ENCODE data around the gene KLHL20. TPM values are rescaled to one million over a fixed set of nuclear protein-coding genes. Genes with fewer than 3 reads are reported as not detected.

The KLHL20 gene, protein sequence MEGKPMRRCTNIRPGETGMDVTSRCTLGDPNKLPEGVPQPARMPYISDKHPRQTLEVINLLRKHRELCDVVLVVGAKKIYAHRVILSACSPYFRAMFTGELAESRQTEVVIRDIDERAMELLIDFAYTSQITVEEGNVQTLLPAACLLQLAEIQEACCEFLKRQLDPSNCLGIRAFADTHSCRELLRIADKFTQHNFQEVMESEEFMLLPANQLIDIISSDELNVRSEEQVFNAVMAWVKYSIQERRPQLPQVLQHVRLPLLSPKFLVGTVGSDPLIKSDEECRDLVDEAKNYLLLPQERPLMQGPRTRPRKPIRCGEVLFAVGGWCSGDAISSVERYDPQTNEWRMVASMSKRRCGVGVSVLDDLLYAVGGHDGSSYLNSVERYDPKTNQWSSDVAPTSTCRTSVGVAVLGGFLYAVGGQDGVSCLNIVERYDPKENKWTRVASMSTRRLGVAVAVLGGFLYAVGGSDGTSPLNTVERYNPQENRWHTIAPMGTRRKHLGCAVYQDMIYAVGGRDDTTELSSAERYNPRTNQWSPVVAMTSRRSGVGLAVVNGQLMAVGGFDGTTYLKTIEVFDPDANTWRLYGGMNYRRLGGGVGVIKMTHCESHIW
- total RNA-seq (2022) = 11.7 and 12.8 TPM in 2 replicates
- percentile 74 among the genes with signal in this experiment for Bru-seq, nascent RNA
- BruChase-seq, experiment 1, labeled RNA remaining after a 2-hour chase = percentile 66 among the genes with signal in this experiment
- percentile 59 among the genes with signal in this experiment for BruChase-seq, experiment 2, labeled RNA remaining after a 6-hour chase
- long read RNA-seq, transcript KLHL20-201 (12 exons, 3,421 nt) = major isoform, 7 of 13 reads
- long read RNA-seq, partial matches to known transcripts = 1 of 13 reads
- long read RNA-seq, other reads (novel, unspliced or antisense) = 5 of 13 reads

DNA sequence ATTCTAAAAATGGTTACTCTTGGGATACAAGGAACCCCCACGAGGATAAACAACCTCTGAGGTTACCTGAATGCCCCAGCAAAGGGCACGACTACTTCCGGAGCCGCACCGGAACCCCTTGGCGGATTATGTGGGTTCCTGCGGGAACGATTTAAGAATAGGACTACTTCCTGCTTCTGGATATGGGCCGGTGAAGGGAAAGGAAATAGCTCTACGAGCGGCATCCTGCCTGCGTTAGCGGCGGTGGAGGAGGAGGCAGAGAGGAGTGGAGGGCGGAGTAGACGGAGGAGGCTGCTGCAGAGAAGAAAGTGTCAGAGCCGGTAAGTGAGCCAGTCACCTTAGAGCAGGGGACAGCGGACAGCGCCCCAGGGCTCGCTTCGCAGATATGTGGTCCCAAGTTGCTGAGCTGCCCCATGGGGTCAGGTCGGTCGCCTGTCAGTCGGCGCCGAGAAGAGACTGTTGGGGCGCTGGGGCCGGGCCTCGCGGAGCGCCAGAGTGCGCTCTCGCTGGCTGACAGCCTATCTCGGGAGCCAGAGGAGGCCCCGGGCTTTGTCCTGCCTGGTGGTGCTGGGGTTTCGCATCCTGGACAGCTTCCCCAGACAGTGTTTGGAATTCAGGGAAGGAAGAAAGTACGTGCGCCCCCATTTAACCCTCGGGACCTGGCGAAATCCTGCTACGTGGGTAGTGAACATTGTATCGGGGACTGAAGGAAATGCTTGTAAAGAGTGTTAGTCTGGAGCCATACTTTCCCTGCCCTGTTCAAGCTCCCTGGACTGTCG lies at the start of gene KLHL20:
KLHL20 (plus strand) TSS at position 223 of the 779 bp plus-strand sequence. CDS start 1,063 bp downstream, outside the sequence.
- Histone ChIP-seq H3K4me3 (ENCODE audit: low read depth, low read length) (peak within 1 kb of the TSS; percentile 90), H3K9me3 (no peaks in the 10 kb centered on the region), H3K36me3 (ENCODE audit: control insufficient read depth, insufficient read depth, low read length) (no peaks in the 10 kb centered on the region), H3K27me3 (replicated peaks; ENCODE audit: control insufficient read depth, insufficient read depth, low read length) (no peaks in the 10 kb centered on the region), H3K4me1 (peaks cover 4% of the 10 kb centered on the region; the same call in 1 of the 2 replicates)
- intact Hi-C loops (cut with micrococcal nuclease; ENCODE audit: unreplicated experiment) = loop anchor here (1.0 to 10.0 kb wide), 2 partner anchors 109 to 290 kb away; partner anchors contain the start of genes CENPL and DARS2
- peak; percentile 90 to 91 for DNase-seq
- H3K4me3 Mint-ChIP-seq (ENCODE audit: unreplicated experiment) = peak within 1 kb of the TSS; percentile 79
- H3K9me3 Mint-ChIP-seq (ENCODE audit: unreplicated experiment) = no peaks in the 10 kb centered on the region
- H3K27me3 Mint-ChIP-seq (ENCODE audit: insufficient read depth, unreplicated experiment) = no peaks in the 10 kb centered on the region
- H3K36me3 Mint-ChIP-seq (ENCODE audit: insufficient read depth, unreplicated experiment) = peaks cover 10% of the 10 kb centered on the region
- TF ChIP-seq, protein P1, sequence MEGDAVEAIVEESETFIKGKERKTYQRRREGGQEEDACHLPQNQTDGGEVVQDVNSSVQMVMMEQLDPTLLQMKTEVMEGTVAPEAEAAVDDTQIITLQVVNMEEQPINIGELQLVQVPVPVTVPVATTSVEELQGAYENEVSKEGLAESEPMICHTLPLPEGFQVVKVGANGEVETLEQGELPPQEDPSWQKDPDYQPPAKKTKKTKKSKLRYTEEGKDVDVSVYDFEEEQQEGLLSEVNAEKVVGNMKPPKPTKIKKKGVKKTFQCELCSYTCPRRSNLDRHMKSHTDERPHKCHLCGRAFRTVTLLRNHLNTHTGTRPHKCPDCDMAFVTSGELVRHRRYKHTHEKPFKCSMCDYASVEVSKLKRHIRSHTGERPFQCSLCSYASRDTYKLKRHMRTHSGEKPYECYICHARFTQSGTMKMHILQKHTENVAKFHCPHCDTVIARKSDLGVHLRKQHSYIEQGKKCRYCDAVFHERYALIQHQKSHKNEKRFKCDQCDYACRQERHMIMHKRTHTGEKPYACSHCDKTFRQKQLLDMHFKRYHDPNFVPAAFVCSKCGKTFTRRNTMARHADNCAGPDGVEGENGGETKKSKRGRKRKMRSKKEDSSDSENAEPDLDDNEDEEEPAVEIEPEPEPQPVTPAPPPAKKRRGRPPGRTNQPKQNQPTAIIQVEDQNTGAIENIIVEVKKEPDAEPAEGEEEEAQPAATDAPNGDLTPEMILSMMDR (IDR thresholded peaks at IDR 0.05; ENCODE audit: insufficient read depth in 1 of 2, low read depth in 1 of 2, low read length in 1 of 2, severe bottlenecking in 1 of 2, unreplicated experiment in 1 of 2) = no peak
- POLR2A ChIA-PET = interaction anchor here (0.6 to 1.2 kb wide), 5 partner anchors 109 to 1310 kb away, joined by 3 to 10 read pairs (median 4); partner anchors contain the start of genes CENPL, DARS2, PRDX6 and ZBTB37
- CTCF ChIA-PET = interaction anchor here (0.6 to 0.8 kb wide), 2 partner anchors 10 to 147 kb away, joined by 3 read pairs; no protein-coding TSS in a partner anchor
- TSS peak; percentile 53 for BruUV-seq (replicated peaks)
- H3K4me1 Mint-ChIP-seq (ENCODE audit: low read depth, unreplicated experiment) = peaks cover 7% of the 10 kb centered on the region
- H3K27ac Mint-ChIP-seq (ENCODE audit: unreplicated experiment) = peak within 1 kb of the TSS; percentile 75

DNA sequence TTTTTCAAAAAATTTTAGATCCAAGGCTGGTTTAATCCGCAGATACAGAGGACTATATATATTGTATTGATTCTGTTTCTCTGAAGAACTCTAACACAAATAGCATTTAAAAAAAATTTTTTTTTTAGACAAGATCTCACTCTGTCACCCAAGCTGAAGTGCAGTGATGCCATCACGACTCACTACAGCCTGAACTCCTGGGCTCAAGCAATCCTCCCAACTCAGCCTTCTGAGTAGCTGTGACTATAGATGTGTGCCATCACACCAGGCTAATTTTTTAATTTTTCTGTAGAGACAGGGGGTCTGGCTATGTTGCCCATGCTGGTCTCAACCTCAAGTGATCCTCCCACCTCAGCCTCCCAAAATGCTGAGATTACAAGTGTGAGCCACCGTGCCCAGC lies 48.1 kb upstream of the KLHL20 start:
- intact Hi-C loops (cut with micrococcal nuclease; ENCODE audit: unreplicated experiment) = no loop called here
- CTCF ChIA-PET = no interaction called here
- Histone ChIP-seq H3K4me3 (ENCODE audit: low read depth, low read length) (no peak overlapping the region), H3K9me3 (no peaks in the 10 kb centered on the region), H3K27me3 (replicated peaks; ENCODE audit: control insufficient read depth, insufficient read depth, low read length) (no peaks in the 10 kb centered on the region), H3K36me3 (ENCODE audit: control insufficient read depth, insufficient read depth, low read length) (no peaks in the 10 kb centered on the region), H3K4me1 (no peaks in the 10 kb centered on the region)
- Mint-ChIP-seq H3K4me3 (ENCODE audit: unreplicated experiment) (no peak overlapping the region), H3K27ac (ENCODE audit: unreplicated experiment) (no peak overlapping the region), H3K4me1 (ENCODE audit: low read depth, unreplicated experiment) (peaks cover 6% of the 10 kb centered on the region), H3K36me3 (ENCODE audit: insufficient read depth, unreplicated experiment) (no peaks in the 10 kb centered on the region), H3K27me3 (ENCODE audit: insufficient read depth, unreplicated experiment) (peaks cover 9% of the 10 kb centered on the region), H3K9me3 (ENCODE audit: unreplicated experiment) (no peaks in the 10 kb centered on the region)
- POLR2A ChIA-PET = no interaction called here
- BruUV-seq (replicated peaks) = no TSS peak
- TF ChIP-seq, protein P1 (IDR thresholded peaks at IDR 0.05; ENCODE audit: insufficient read depth in 1 of 2, low read depth in 1 of 2, low read length in 1 of 2, severe bottlenecking in 1 of 2, unreplicated experiment in 1 of 2) = no peak
- no peak for DNase-seq
